K562 (cell line): ENCODE results near the gene TEX48. TPM values are rescaled to one million over a fixed set of nuclear protein-coding genes. Genes with fewer than 3 reads are reported as not detected.
A peak's percentile ranks its signal among the peaks of the same experiment; 100 is the strongest.

Experiments
- ATAC-seq: fragments of 200-7000 bp; cut with Tn5 transposase; 3 replicates; pipeline ENCODE4 v1.9.1; 2020; ENCODE audit warnings: moderate library complexity
- BruUV-seq: library from RNA; stranded (reverse); fragments of 400-500 nt; replicated peaks from 2 replicates; lab custom pipeline; 2021; lab: Mats Ljungman, UMichigan
- CTCF ChIA-PET: fragments of 300-600 bp; formaldehyde crosslinking; extraction: SDS; loops from one replicate; lab custom pipeline; 2021; ENCODE audit warnings: low intra/inter-chr PET ratio; lab: Yijun Ruan, JAX
- POLR2A ChIA-PET: fragments of 300-600, 350-650 bp; sonication (Branson Sonifier 250); formaldehyde crosslinking; extraction: SDS; loops from one replicate; lab custom pipeline; 2021; ENCODE audit warnings: antibody characterized with exemption, inconsistent platforms; lab: Yijun Ruan, JAX
- DNase-seq, 4 experiments: peaks; one replicate each; pipeline versions ENCODE4 v3.0.0 to v3.0.0-alpha.2; 2011 to 2018; ENCODE audit warnings: low spot score in 3 of 4, mixed read lengths in 3 of 4; ENCODE audit errors: extremely low read depth in 1 of 4
- FAIRE-seq: peaks from 2 replicates; lab custom pipeline; 2011; peaks lifted over from hg19 to GRCh38; lab: Jason Lieb, UNC
- H2AFZ ChIP-seq: 2 replicates; pipeline ENCODE4 v1.6.0; 2011; ENCODE audit warnings: low read depth, low read length, control low read depth, inconsistent platforms
- H3K27ac ChIP-seq: fragments of 200-600 bp; 3 replicates; pipeline ENCODE4 v1.8.0; 2011; ENCODE audit warnings: low read depth, mild to moderate bottlenecking, control low read depth, inconsistent platforms, low read length, moderate library complexity, mixed read lengths; ENCODE audit errors: extremely low read depth
- H3K27me3 ChIP-seq, 2 experiments: fragments of 300-600 bp in 1 of 2; 2 replicates in 1 of 2; 3 replicates in 1 of 2; pipeline versions ENCODE4 v1.6.0 to v1.8.0; 2011; ENCODE audit warnings: inconsistent platforms in 2 of 2, low read length in 2 of 2, mild to moderate bottlenecking in 1 of 2, mixed read lengths in 1 of 2, moderate library complexity in 1 of 2; ENCODE audit not compliant: control insufficient read depth in 2 of 2, insufficient read depth in 2 of 2
- H3K36me3 ChIP-seq: fragments of 300-600 bp; 3 replicates; pipeline ENCODE4 v1.8.0; 2011; ENCODE audit warnings: mild to moderate bottlenecking, low read length, inconsistent platforms; ENCODE audit not compliant: control insufficient read depth, insufficient read depth
- H3K4me1 ChIP-seq, 2 experiments: fragments of 200-600 bp in 1 of 2; replicated peaks in 1 of 2; 2 replicates in 1 of 2; 3 replicates in 1 of 2; pipeline versions ENCODE4 v1.5.1 to v1.8.0; 2011; ENCODE audit warnings: inconsistent platforms in 2 of 2, low read length in 2 of 2, mild to moderate bottlenecking in 1 of 2, mixed read lengths in 1 of 2, moderate library complexity in 1 of 2; ENCODE audit not compliant: control insufficient read depth in 2 of 2, insufficient read depth in 2 of 2
- H3K4me2 ChIP-seq: 2 replicates; pipeline ENCODE4 v1.6.1; 2011; ENCODE audit warnings: low read length, control low read depth, inconsistent platforms, mixed read lengths; ENCODE audit not compliant: insufficient read depth
- H3K4me3 ChIP-seq: fragments of 200-600 bp; sonication (generic), shearing (Covaris generic); 2 replicates; pipeline ENCODE4 v1.5.1; 2016; ENCODE audit warnings: control low read depth, inconsistent platforms
- H3K79me2 ChIP-seq: fragments of 200-600 bp; 3 replicates; pipeline ENCODE4 v1.8.0; 2011; ENCODE audit warnings: low read length, inconsistent platforms; ENCODE audit not compliant: control insufficient read depth, insufficient read depth
- H3K9ac ChIP-seq, 2 experiments: 2 replicates each; pipeline versions ENCODE4 v1.6.0 to v1.6.1; 2011; ENCODE audit warnings: low read depth in 2 of 2, low read length in 2 of 2, control low read depth in 1 of 2, inconsistent platforms in 1 of 2, mild to moderate bottlenecking in 1 of 2, mixed read lengths in 1 of 2; ENCODE audit not compliant: insufficient read depth in 1 of 2
- H3K9me1 ChIP-seq: one replicate; pipeline ENCODE4 v1.6.0; 2011; ENCODE audit warnings: inconsistent platforms, mild to moderate bottlenecking, low read length, moderate library complexity; ENCODE audit not compliant: control insufficient read depth, insufficient read depth
- H3K9me3 ChIP-seq: replicated peaks from 2 replicates; pipeline ENCODE4 v1.5.1; 2011; ENCODE audit warnings: low read depth, low read length, inconsistent platforms; ENCODE audit not compliant: control insufficient read depth, insufficient read depth
- H4K20me1 ChIP-seq: replicated peaks from 2 replicates; pipeline ENCODE4 v1.6.1; 2011; ENCODE audit warnings: low read length, inconsistent platforms, mixed read lengths; ENCODE audit not compliant: control insufficient read depth, insufficient read depth
- ARID1B ChIP-seq: fragments of 450-650 bp; IDR thresholded peaks from 2 replicates; pipeline ENCODE4 v1.6.1; 2016; ENCODE audit warnings: antibody characterized with exemption, mild to moderate bottlenecking, inconsistent platforms
- CTCF ChIP-seq, 3 experiments: IDR thresholded peaks in 2 of 3; conservative IDR thresholded peaks in 1 of 3; 2 replicates each; pipeline ENCODE4 v1.5.1; 2011 to 2012; ENCODE audit warnings: low read length in 3 of 3, mild to moderate bottlenecking in 3 of 3, control low read depth in 2 of 3, improper control_type of control experiment in 1 of 3, inconsistent platforms in 1 of 3, low read depth in 1 of 3, mixed read lengths in 1 of 3, moderate library complexity in 1 of 3; ENCODE audit not compliant: insufficient read depth in 2 of 3
- DMBX1 ChIP-seq: fragments of 250-450 bp; sonication (Bioruptor Pico); IDR thresholded peaks from 2 replicates; pipeline ENCODE4 v1.8.0; 2022; ENCODE audit warnings: inconsistent platforms, mild to moderate bottlenecking, moderate library complexity, borderline replicate concordance
- EGR1 ChIP-seq: fragments of 450-650 bp; conservative IDR thresholded peaks from 2 replicates; pipeline ENCODE4 v1.6.1; 2017; ENCODE audit warnings: mild to moderate bottlenecking
- GTF2E2 ChIP-seq: fragments of 200-800 bp; sonication (Bioruptor generic); IDR thresholded peaks from 2 replicates; pipeline ENCODE4 v1.6.1; 2016; ENCODE audit warnings: missing genetic modification characterization, missing compliant biosample characterization
- JUND ChIP-seq, 2 experiments: IDR thresholded peaks; 2 replicates in 1 of 2; 3 replicates in 1 of 2; pipeline ENCODE4 v1.6.1; 2011; ENCODE audit warnings: borderline replicate concordance in 2 of 2, low read depth in 2 of 2, low read length in 2 of 2, improper control_type of control experiment in 1 of 2, missing biosample characterization in 1 of 2, missing genetic modification characterization in 1 of 2, missing genetic modification reagents in 1 of 2
- STAT5A ChIP-seq: IDR thresholded peaks from 2 replicates; pipeline ENCODE4 v1.6.1; 2012; ENCODE audit warnings: low read length, inconsistent platforms, borderline replicate concordance
- TARDBP ChIP-seq: fragments of 450-650 bp; IDR thresholded peaks from 2 replicates; pipeline ENCODE4 v1.6.1; 2016
- ZFX ChIP-seq: sonication (generic); formaldehyde crosslinking; IDR thresholded peaks from 2 replicates; pipeline ENCODE4 v1.8.0; 2022; ENCODE audit warnings: mild to moderate bottlenecking, missing genetic modification reagents, moderate library complexity
- WGBS: fragments of 100-300 bp; shearing (Covaris generic); methylation state at CpG from one replicate; pipeline ENCODE4 v1.1.6; 2016; ENCODE audit warnings: low coverage, mixed read lengths; ENCODE audit not compliant: insufficient coverage; ENCODE audit errors: missing lambda C conversion rate; 5-methylcytosine and 5-hydroxymethylcytosine counted together
- in situ Hi-C: fragments of 300-500 bp; cut with MboI; formaldehyde crosslinking; loops from 4 replicates; pipeline ENCODE4 v1.15.0; 2018; ENCODE audit warnings: inconsistent platforms, mixed read lengths
- intact Hi-C: fragments of 100-400 bp; cut with micrococcal nuclease; formaldehyde crosslinking; loops from 2 replicates; pipeline ENCODE4 v1.14.2; 2022
- polyA plus RNA-seq, 8 experiments: library from polyadenylated mRNA; depleted of rRNA in 4 of 8; stranded (reverse) in 5 of 8; unstranded in 3 of 8; fragments of >200 nt; fragmentation: Nextera tagmentation in 2 of 8; fragmentation: Illumina TruSeq in 1 of 8; extraction: Ambion mirVana in 2 of 8; extraction: Trizol in 1 of 8; gene quantifications; 2 replicates each; pipeline versions ENCODE4 v1.2.1 to v1.2.3, GENCODE V29; 2011 to 2014; ENCODE audit warnings: inconsistent platforms in 1 of 8, missing spikeins in 1 of 8
- total RNA-seq, 7 experiments: library from RNA; depleted of rRNA in 6 of 7; stranded (reverse); fragments of >200 nt in 6 of 7; fragmentation: Illumina TruSeq in 2 of 7; extraction: Trizol in 2 of 7; gene quantifications; 2 replicates each; pipeline versions ENCODE4 v1.2.1 to v1.2.3, GENCODE V29; 2011 to 2021; ENCODE audit warnings: low replicate concordance in 1 of 7

The TEX48 gene
- total and polyA plus RNA-seq, 9 of the 15 experiments (the other 6 are each of a cell fraction or from before 2014, with no cell fraction given): not detected

DNA sequence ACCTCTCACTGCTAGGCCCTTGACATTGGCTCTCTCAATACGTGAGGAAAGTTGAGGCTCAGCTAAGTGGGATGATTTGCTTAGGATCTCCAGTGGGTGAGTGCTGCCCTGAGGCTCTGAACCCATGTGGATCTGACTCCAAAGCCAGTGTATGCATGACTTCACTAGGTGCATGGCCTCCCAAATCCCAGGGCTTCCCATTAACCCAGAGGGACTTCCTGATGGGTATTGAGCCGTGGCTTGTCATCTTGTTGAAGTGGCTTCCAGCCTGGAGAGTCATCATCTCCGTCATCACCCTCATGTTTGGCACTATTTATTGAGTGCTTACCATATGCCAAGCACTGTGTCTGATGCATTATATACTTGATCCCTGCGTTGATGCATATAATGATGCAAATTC lies 37.3 kb upstream of the TEX48 start:
- H2AFZ ChIP-seq: no peak overlapping the region
- no peak for ATAC-seq
- no peaks in the 10 kb centered on the region for H3K36me3 ChIP-seq
- no peak for FAIRE-seq
- no peak for TF ChIP-seq GTF2E2
- no peak for TF ChIP-seq TARDBP
- no peak for TF ChIP-seq DMBX1 (CRISPR knock-in tag)
- no peak for DNase-seq
- H3K4me3 ChIP-seq: no peak overlapping the region
- H3K27me3 ChIP-seq: peaks cover 0 to 11% of the 10 kb centered on the region in 2 experiments; a peak in 2 of 5 replicates
- in situ Hi-C loops (no loop called here), intact Hi-C loops (loop anchor here (5.0 kb wide), 1 partner anchor 37 kb away; the partner anchor contains the start of gene TEX48)
- POLR2A ChIA-PET: no interaction called here
- H3K9ac ChIP-seq: no peak overlapping the region
- no peaks in the 10 kb centered on the region for H3K9me1 ChIP-seq
- H3K27ac ChIP-seq: no peak overlapping the region
- H3K9me3 ChIP-seq: no peaks in the 10 kb centered on the region
- peaks cover 0 to 4% of the 10 kb centered on the region in 2 experiments; a peak in 1 of 5 replicates for H3K4me1 ChIP-seq
- no peaks in the 10 kb centered on the region for H4K20me1 ChIP-seq
- CTCF ChIA-PET: no interaction called here
- H3K4me2 ChIP-seq: no peak overlapping the region
- no TSS peak for BruUV-seq
- H3K79me2 ChIP-seq: no peaks in the 10 kb centered on the region
- WGBS: 2% methylated on average over 4 of the region's 4 CpGs

GRCh38 chr9:114718801-114719221 lies 36.8 kb upstream of the TEX48 start:
- POLR2A ChIA-PET: no interaction called here
- DNase-seq: peak in 3 of 4 experiments; percentile 17 to 36 (median 22)
- Histone ChIP-seq H3K79me2 (no peaks in the 10 kb centered on the region), H3K27ac (no peak overlapping the region), H3K4me1 (peaks cover 0 to 4% of the 10 kb centered on the region in 2 experiments; a peak in 1 of 5 replicates), H2AFZ (no peak overlapping the region), H3K9me3 (no peaks in the 10 kb centered on the region), H3K36me3 (no peaks in the 10 kb centered on the region), H3K27me3 (peaks cover 0 to 11% of the 10 kb centered on the region in 2 experiments; a peak in 2 of 5 replicates), H3K4me2 (no peak overlapping the region), H3K9me1 (no peaks in the 10 kb centered on the region), H3K4me3 (no peak overlapping the region), H3K9ac (no peak overlapping the region), H4K20me1 (no peaks in the 10 kb centered on the region)
- peak; percentile 74 for ATAC-seq
- 4% methylated on average over 8 of the region's 8 CpGs for WGBS
- in situ Hi-C loops (no loop called here), intact Hi-C loops (loop anchor here (5.0 kb wide), 1 partner anchor 37 kb away; the partner anchor contains the start of gene TEX48)
- TF ChIP-seq ARID1B (0 out of 2 replicates have a peak, but pooled peaks have one; percentile 11), STAT5A (peak; percentile 62; the same call in 1 of the 2 replicates), CTCF (IDR thresholded peaks at IDR 0.05 in 2 of 3, conservative IDR thresholded peaks at IDR 0.05 in 1 of 3; ENCODE audit: insufficient read depth in 2 of 3, low read depth in 1 of 3, low read length in 3 of 3) (0 out of 6 replicates have a peak, but pooled peaks of 1 of the 3 experiments have one; percentile 5), EGR1 (peak; percentile 67), JUND (IDR thresholded peaks at IDR 0.05; ENCODE audit: borderline replicate concordance, low read depth, low read length) (peak; percentile 43; the same call in 1 of the 2 replicates), JUND (tag; IDR thresholded peaks at IDR 0.05; ENCODE audit: borderline replicate concordance, low read depth, low read length) (peak; percentile 33; the same call in 1 of the 3 replicates), ZFX (no peak)
- BruUV-seq: no TSS peak
- FAIRE-seq: no peak
- CTCF ChIA-PET: no interaction called here
